Vagina (tissue), 2 donors: ENCODE data around the gene RAP1A.

Experiments
- POLR2A ChIP-seq, 2 donors: fragments of 450-650 bp; IDR thresholded peaks; one replicate each; pipeline ENCODE4 v1.6.1; 2017; ENCODE audit warnings: antibody characterized with exemption in 2 of 2, mild to moderate bottlenecking in 2 of 2, moderate library complexity in 2 of 2
- POLR2AphosphoS5 ChIP-seq, 2 donors: sonication (generic); formaldehyde crosslinking; IDR thresholded peaks; one replicate each; pipeline ENCODE4 v1.9.0; 2017; ENCODE audit warnings: antibody characterized with exemption in 2 of 2, mild to moderate bottlenecking in 2 of 2, low read depth in 1 of 2; ENCODE audit not compliant: insufficient read depth in 1 of 2

DNA sequence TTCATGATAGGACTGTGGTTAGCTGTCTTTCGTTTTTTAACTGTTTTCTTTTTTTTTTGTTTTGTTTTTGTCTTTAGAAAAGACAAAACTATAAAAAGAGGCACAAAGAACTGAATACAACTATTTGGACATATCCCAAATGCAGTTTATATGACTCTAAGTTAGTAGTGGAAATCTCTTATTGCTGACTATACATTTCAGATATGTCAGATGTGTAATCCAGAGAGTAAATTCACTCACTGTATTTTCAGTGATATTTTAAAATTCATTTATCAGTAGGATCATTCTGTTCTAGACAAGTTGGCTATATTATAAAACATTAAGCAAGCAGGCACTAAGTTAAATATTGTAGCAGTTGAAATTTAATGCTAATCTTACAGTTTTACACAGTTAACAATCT lies 5.7 kb downstream of the RAP1A start:
- no peak for TF ChIP-seq POLR2AphosphoS5 (IDR thresholded peaks at IDR 0.05; ENCODE audit: insufficient read depth in 1 of 2, low read depth in 1 of 2)
- TF ChIP-seq POLR2A (IDR thresholded peaks at IDR 0.05) = no peak
